GM23248 (cell line): ENCODE data around the gene GALNS. TPM values are rescaled to one million over a fixed set of nuclear protein-coding genes. Genes with fewer than 3 reads are reported as not detected.

Source experiments
- DNase-seq: peaks from one replicate; pipeline ENCODE4 v3.0.0-alpha.2; 2015
- H2AFZ ChIP-seq: fragments of 200-600 bp; sonication (generic); 2 replicates; pipeline ENCODE4 v1.6.1; 2016; ENCODE audit warnings: antibody characterized with exemption
- H3F3A ChIP-seq: fragments of 200-600 bp; sonication (generic); 2 replicates; pipeline ENCODE4 v1.6.1; 2016; ENCODE audit warnings: mild to moderate bottlenecking, antibody characterized with exemption, mixed run types; ENCODE audit not compliant: insufficient read depth
- H3K27ac ChIP-seq: fragments of 200-600 bp; sonication (generic); 2 replicates; pipeline ENCODE4 v1.5.1; 2016; ENCODE audit warnings: mild to moderate bottlenecking
- H3K27me3 ChIP-seq: fragments of 200-600 bp; sonication (generic); replicated peaks from 2 replicates; pipeline ENCODE4 v1.6.1; 2016; ENCODE audit warnings: mild to moderate bottlenecking; ENCODE audit not compliant: insufficient read depth
- H3K36me3 ChIP-seq: fragments of 200-600 bp; sonication (generic); 2 replicates; pipeline ENCODE4 v1.6.1; 2016; ENCODE audit warnings: low read depth, mild to moderate bottlenecking
- H3K4me1 ChIP-seq: fragments of 200-600 bp; sonication (generic); 2 replicates; pipeline ENCODE4 v1.6.1; 2016; ENCODE audit warnings: mild to moderate bottlenecking; ENCODE audit not compliant: insufficient read depth
- H3K4me2 ChIP-seq: fragments of 200-600 bp; sonication (generic); one replicate; pipeline ENCODE4 v1.6.1; 2016; ENCODE audit warnings: mild to moderate bottlenecking; ENCODE audit not compliant: unreplicated experiment
- H3K4me3 ChIP-seq: fragments of 200-600 bp; sonication (generic); 2 replicates; pipeline ENCODE4 v1.5.1; 2016; ENCODE audit warnings: mild to moderate bottlenecking
- H3K79me2 ChIP-seq: fragments of 200-600 bp; sonication (generic); 2 replicates; pipeline ENCODE4 v1.6.1; 2016; ENCODE audit warnings: mild to moderate bottlenecking; ENCODE audit not compliant: insufficient read depth
- H3K9ac ChIP-seq: fragments of 200-600 bp; sonication (generic); 2 replicates; pipeline ENCODE4 v1.6.1; 2016; ENCODE audit warnings: mild to moderate bottlenecking
- H3K9me2 ChIP-seq: fragments of 200-600 bp; sonication (generic); 2 replicates; pipeline ENCODE4 v1.6.1; 2016; ENCODE audit warnings: mixed run types, mild to moderate bottlenecking, moderate library complexity; ENCODE audit not compliant: insufficient read depth
- H3K9me3 ChIP-seq: fragments of 200-600 bp; sonication (generic); one replicate; pipeline ENCODE4 v1.6.1; 2017; ENCODE audit warnings: low read depth
- H4K20me1 ChIP-seq: fragments of 200-600 bp; sonication (generic); 2 replicates; pipeline ENCODE4 v1.6.0; 2016; ENCODE audit not compliant: insufficient read depth
- EZH2 ChIP-seq: fragments of 200-600 bp; sonication (generic); IDR thresholded peaks from 2 replicates; pipeline ENCODE4 v1.6.1; 2018; ENCODE audit warnings: antibody characterized with exemption, mild to moderate bottlenecking; ENCODE audit not compliant: insufficient read depth, poor library complexity, severe bottlenecking
- EZH2phosphoT487 ChIP-seq: fragments of 200-600 bp; sonication (generic); IDR thresholded peaks from 2 replicates; pipeline ENCODE4 v1.6.1; 2018; ENCODE audit warnings: antibody characterized with exemption, moderate library complexity, mild to moderate bottlenecking, low read depth; ENCODE audit not compliant: insufficient read depth
- WGBS, 2 experiments: methylation state at CpG; one replicate each; pipeline ENCODE4 v1.1.6; 2015 to 2017; ENCODE audit warnings: low lambda C conversion rate in 2 of 2, low coverage in 1 of 2; ENCODE audit errors: missing lambda C conversion rate in 2 of 2; 5-methylcytosine and 5-hydroxymethylcytosine counted together
- in situ Hi-C: fragments of 300-500 bp; cut with MboI; formaldehyde crosslinking; loops from 2 replicates; pipeline ENCODE4 v1.15.0; 2020
- polyA plus RNA-seq: library from polyadenylated mRNA; unstranded; fragments of >200 nt; fragmentation: Nextera tagmentation; extraction: Ambion mirVana; gene quantifications from 2 replicates; pipeline ENCODE4 v1.2.1, GENCODE V29; 2016
- total RNA-seq: library from RNA; depleted of rRNA; stranded (reverse); fragments of >200 nt; shearing (Covaris generic); gene quantifications from 2 replicates; pipeline ENCODE4 v1.2.3, GENCODE V29; 2014

GALNS gene
- total and polyA plus RNA-seq, 2 experiments from 2014 or later: 24.0 to 39.0 TPM

DNA sequence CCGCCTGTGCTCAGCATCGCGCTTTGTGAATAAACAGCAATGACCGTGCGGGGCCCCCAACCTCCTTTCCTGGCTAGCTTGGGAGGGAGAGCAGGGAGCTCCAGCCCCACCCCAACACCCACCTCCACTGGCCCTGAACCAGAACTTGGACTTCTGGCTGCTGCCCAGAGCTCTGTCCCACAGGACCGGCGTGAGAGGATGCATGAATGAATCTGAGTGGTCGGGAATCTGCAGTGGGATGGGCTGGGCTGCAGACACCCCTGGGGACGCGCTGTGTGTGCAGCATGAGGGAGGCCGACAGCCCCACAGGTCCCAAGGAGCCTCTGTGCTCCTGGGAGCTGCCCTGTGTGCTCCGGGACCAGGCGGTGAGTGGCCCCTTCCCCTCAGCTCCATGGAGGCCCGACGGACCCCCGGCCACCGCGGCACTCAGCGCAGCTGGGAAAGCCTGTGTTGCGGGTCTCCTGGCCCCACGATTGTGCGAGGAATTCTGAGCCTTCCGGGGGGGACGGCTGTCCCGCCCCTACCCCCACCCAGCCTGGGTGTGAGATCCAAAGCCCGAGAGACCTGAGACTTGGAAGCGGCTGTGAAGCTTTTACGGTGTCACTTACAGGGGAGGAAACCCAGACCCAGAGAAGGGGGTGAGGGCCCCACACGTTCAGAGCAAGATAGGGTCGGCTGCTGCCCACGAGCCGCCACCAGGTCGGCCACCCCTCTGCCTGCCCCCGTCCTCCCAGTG is 77.2 kb downstream of the GALNS start:
- Histone ChIP-seq H3K4me2 (no peak overlapping the region), H3K9me3 (no peaks in the 10 kb centered on the region), H3K4me3 (no peak overlapping the region), H4K20me1 (no peaks in the 10 kb centered on the region), H3K9ac (no peak overlapping the region), H3K79me2 (peaks cover 96% of the 10 kb centered on the region), H3K27me3 (no peaks in the 10 kb centered on the region), H3K27ac (no peak overlapping the region), H3K9me2 (no peaks in the 10 kb centered on the region), H3K4me1 (peaks cover 36% of the 10 kb centered on the region), H3F3A (peaks cover 14% of the 10 kb centered on the region), H2AFZ (no peak overlapping the region), H3K36me3 (no peaks in the 10 kb centered on the region)
- TF ChIP-seq EZH2: no peak
- TF ChIP-seq EZH2phosphoT487: no peak
- DNase-seq: no peak
- in situ Hi-C loops: no loop called here
- WGBS, 2 experiments: 86 to 88% methylated on average over 21 to 34 of the region's 34 CpGs

DNA sequence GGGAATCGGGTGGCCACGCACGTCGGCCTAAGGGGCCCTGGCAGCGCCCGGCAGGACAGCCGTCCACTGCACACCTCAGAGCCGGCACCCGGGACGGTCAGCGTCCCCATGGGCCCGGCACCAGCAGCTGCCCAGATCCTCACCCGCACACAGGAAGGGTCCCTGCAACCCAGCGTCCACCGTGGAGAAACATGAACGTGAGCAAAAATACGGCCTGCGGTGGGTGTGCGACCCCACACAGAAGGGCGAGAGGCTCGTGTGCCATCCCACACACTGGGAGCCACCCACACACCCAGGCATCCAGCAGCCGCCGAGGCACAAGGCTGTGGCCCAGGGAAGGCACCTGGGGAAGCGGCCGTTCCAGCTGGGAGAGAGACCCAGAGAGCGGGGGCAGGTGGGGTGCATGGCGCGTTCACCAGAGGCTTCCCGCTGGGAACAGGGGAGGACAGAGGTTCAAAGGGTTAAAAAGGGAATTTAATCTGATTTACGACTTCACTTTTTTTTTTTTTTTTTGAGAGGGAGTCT is 78.1 kb downstream of the GALNS start:
- Histone ChIP-seq H3K4me3 (no peak overlapping the region), H3K9me3 (no peaks in the 10 kb centered on the region), H3K27ac (no peak overlapping the region), H3K9me2 (no peaks in the 10 kb centered on the region), H3K27me3 (no peaks in the 10 kb centered on the region), H2AFZ (no peak overlapping the region), H3K79me2 (peaks cover 100% of the 10 kb centered on the region), H3K9ac (no peak overlapping the region), H3F3A (peaks cover 15% of the 10 kb centered on the region), H4K20me1 (no peaks in the 10 kb centered on the region), H3K4me1 (peaks cover 46% of the 10 kb centered on the region), H3K4me2 (no peak overlapping the region), H3K36me3 (no peaks in the 10 kb centered on the region)
- WGBS, 2 experiments: 96% methylated on average over 30 of the region's 30 CpGs
- in situ Hi-C loops: no loop called here
- DNase-seq: no peak
- TF ChIP-seq EZH2phosphoT487: no peak
- TF ChIP-seq EZH2: no peak

DNA sequence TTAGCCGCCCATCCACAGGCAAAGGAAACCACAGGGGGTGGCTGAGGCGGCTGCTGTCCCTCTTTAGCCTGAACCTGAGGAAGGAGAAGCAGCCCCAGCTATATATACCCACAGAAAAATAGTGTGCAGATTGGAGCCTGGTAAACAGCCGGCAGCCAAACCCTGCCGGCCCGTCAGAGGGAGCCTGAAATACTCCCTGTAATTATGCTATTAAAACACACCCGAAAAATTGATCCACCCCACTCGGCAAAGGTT is 78.5 kb downstream of the GALNS start:
- TF ChIP-seq EZH2phosphoT487: no peak
- TF ChIP-seq EZH2: no peak
- Histone ChIP-seq H3F3A (peaks cover 11% of the 10 kb centered on the region), H3K4me2 (no peak overlapping the region), H3K79me2 (peaks cover 100% of the 10 kb centered on the region), H3K4me1 (peaks cover 47% of the 10 kb centered on the region), H3K9me2 (no peaks in the 10 kb centered on the region), H3K36me3 (no peaks in the 10 kb centered on the region), H4K20me1 (no peaks in the 10 kb centered on the region), H2AFZ (no peak overlapping the region), H3K9ac (no peak overlapping the region), H3K4me3 (no peak overlapping the region), H3K27me3 (no peaks in the 10 kb centered on the region), H3K9me3 (no peaks in the 10 kb centered on the region), H3K27ac (no peak overlapping the region)
- in situ Hi-C loops: no loop called here
- DNase-seq: no peak
- WGBS, 2 experiments: 87 to 91% methylated on average over 7 of the region's 7 CpGs

DNA sequence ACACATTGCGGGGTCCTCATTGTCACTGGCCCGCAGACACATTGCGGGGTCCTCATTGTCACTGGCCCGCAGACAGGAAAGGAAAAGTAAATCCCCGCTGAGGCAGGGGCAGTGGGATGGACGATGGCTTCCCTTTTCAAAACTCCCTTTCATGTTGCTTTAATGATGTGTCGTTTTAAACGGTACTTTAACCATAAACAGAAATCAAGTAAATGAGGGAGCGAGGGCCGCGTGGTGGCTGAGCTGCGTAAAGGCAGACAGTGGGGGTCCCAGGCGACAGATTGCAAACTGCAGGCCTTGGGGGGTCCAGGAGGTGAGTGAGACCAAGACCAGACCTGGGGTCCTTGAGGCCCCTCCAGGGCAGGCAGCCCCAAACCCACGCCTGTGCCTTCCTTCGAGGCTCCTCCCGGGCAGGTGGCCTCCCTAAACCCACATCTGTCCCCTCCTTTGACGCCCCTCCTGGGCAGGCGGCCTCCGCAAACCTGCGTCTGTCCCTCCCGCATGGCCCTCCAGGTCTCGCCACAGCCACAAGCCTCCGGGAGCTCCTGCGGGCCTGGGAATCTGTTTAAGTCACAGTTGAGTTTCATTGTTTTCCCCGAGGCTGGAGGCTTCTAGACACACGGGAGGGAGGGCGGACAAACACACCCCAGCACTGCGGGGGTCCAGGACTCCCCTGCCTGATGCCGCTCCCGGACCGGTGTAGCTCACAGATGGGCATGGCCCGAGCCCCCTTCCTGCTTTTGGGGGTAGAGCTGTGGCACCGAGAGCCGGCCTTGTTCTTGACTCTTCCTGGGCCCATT is 79.1 kb downstream of the GALNS start:
- peaks cover 97% of the 10 kb centered on the region for H3K79me2 ChIP-seq
- no peaks in the 10 kb centered on the region for H3K27me3 ChIP-seq
- no peaks in the 10 kb centered on the region for H4K20me1 ChIP-seq
- no peak overlapping the region for H3K4me2 ChIP-seq
- no peaks in the 10 kb centered on the region for H3K9me2 ChIP-seq
- in situ Hi-C loops: no loop called here
- H3F3A ChIP-seq: peaks cover 6% of the 10 kb centered on the region
- no peak for DNase-seq
- H3K27ac ChIP-seq: no peak overlapping the region
- H3K4me1 ChIP-seq: peaks cover 45% of the 10 kb centered on the region
- no peak for TF ChIP-seq EZH2phosphoT487
- TF ChIP-seq EZH2: no peak
- no peaks in the 10 kb centered on the region for H3K36me3 ChIP-seq
- no peak overlapping the region for H3K9ac ChIP-seq
- H3K9me3 ChIP-seq: no peaks in the 10 kb centered on the region
- no peak overlapping the region for H3K4me3 ChIP-seq
- no peak overlapping the region for H2AFZ ChIP-seq
- WGBS, 2 experiments: 91 to 95% methylated on average over 32 to 34 of the region's 34 CpGs
